GM21786 (cell line): Measurements from ENCODE around the gene PMEPA1.

Experiments
- ATAC-seq: cut with Tn5 transposase; IDR thresholded peaks from one replicate; pipeline ENCODE4 v1.9.1; 2021; ENCODE audit not compliant: unreplicated experiment

Gene PMEPA1

DNA sequence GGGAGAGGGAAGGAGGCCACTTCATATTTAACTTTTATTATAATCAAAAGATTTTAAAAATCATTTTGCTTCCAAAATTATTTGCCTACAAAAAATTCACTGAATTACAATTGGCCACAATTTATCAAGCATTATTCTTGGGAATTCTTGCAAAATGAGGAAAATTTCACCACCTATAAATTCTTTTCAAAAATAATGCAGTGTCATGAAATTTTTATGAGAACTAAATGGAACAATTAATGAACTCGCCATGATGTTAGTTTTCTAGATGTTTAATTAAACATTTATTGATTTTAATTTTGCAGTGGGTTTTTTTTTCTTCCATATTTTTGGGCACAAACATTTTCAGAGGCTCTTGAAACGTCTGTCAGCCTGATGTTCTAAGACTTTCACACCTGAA lies 83.8 kb downstream of the PMEPA1 start:
- ATAC-seq = no peak

DNA sequence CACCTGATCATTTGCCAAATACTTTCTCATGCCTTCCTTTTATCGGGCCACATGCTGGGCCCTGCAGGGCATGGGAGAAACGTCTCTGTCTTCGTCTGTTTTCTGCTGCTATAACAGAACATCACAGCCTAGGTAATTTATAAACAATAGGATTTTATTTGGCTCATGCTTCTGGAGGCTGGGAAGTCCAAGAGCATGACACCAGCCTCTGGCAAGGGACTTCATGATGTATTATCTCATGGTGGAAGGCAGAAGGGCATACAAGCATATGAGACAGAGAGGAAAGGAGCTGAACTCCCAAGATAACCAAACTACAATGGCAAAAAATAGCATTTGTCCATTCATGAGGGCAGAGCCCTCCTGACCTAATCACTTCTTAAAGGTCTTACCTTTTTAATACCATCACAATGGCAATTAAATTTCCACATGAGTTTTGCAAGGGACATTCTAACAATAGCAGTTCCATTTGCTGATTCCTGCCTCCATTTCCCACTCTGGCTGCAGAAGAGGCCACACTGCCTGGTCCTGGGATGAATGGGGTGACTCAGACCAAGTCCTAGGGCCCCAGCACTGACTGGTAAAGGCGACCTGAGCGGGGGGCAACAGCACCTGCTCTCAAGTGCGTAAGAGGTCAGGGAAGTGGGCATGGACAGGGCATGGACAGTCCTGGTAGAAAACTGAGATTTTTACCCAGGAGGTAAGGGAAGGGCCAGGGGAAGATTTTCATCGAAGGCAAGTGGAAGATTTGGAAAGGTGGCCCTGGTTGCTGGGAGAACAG lies 84.4 kb downstream of the PMEPA1 start:
- ATAC-seq = no peak

DNA sequence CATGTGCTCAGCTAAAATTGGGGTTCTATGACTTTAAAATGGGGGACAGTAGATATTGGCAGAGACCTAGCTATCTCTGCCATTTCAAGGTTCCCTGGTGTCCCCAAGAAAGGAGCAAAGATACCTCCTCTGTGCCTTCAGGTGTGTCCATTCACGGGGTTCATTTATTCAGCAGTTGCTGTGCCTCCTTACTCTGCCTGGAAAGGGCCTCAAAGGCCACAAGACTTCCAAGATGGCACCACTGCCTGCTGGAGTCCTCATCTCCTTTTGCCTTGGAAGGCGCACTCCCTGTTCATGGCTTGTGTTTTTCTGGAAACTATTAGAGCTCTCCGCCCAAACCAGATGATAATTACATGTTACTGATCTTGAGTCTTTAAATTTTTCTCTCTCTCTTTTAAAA lies 85.7 kb downstream of the PMEPA1 start:
- ATAC-seq = no peak

DNA sequence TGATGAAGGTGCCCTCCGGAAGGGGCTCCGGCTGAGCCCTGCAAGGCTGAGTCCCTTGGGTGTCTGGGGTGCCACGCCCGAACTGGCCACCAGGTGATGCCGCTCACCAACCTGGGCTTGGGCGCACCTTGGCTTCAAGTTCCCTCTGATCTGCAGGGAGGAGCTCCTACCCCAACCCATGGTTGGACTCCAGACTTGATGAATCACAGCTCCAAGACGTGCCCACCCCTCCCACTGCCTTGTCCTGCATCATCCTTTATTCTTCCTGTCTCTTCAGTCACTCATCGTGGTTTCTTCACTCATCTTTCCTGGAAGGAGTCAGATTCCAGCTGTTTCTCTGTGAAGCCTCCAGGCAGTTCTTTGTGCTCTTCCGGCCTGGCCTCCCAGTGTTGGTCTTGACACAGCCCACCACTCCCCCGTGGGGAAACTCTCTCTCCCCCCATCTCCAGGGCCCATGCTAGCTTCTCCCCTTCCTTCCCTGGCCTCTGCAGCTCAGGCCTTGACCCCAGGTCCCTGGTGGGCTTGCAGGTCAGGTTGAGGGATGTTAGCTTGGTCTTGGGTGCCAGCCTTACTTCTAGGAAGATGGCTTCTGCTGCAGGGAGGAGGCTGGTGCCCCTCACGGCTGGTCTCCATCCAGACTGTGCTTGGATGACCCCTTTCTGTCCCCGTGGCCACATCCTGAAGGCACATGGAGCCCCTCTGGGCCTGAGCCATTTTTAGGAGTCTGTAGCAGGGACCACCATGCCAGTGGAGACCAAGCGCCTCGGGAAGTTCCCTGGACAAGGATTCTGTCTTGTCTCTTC lies 87.0 kb downstream of the PMEPA1 start:
- ATAC-seq = no peak

DNA sequence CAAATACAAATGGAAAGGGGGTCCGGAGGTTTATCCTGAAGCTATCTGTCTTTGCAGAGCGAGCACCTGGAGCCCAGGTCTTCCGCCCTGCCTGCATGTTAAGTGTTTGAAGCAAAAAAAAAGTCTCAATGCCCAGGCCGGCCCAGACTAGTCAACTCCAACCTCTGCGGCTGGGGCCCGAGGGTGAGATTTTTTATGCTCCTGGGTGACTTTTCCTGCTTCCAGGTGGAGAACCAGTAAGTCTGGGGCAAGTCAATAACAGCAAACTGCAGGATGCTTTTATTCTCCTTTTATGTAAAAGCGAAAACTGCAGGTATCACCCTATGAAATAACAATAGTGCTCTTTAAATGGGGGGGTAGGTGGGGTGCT lies 87.6 kb downstream of the PMEPA1 start:
- no peak for ATAC-seq

DNA sequence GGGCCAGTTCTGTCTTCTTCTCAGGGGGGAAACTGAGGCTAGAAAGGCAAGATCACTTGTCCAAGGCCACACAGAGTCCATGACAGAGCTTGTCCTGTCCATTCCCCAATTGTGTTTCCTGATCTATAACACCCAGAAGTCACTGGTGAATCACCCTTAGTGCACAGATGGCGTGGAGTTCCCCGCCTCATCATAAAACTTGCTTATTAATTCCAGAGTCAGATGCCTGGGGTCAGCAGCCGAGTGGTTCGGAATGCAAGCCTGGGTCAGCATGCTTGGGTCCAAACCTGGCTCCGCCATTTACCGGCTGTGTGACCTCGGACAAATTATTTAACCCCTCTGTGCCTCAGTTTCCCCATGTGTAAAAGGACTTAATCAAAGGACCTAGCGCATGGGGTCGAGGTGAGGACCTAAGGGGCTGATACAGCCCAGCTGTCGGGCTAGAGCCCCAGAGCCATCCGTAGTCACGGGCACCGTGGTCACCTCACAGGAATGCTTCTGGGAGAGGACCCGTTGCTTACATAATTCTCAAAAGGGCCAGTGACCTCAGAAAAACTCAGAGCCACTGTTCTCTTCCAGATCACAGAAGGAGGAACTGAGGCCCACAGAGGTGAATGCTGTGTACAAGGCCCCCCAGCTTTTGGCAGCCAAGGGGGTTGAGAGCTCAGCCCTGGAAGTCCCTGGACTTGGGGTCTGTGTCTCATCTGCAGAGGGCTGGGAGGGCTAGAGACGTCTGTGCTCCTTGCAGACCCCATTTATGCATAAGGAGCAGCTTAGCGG lies 88.2 kb downstream of the PMEPA1 start:
- ATAC-seq = no peak

DNA sequence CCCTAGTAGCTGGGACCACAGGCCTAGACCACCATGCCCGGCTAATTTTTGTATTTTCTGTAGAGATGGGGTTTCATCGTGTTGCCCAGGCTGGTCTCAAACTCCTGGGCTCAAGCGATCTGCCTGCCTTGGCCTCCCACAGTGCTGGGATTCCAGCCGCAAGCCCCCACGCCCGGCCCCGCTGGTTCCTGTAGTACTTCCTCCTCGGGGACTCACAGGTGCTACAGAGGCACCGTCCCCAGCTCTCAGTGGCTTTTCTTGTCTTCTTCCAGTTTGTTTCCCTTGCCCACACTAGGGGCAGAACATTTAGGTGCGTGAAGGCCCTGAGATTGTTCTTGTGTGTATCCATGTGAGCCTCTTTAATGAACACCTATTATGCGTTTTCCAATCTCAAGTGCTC lies 88.8 kb downstream of the PMEPA1 start:
- no peak for ATAC-seq

DNA sequence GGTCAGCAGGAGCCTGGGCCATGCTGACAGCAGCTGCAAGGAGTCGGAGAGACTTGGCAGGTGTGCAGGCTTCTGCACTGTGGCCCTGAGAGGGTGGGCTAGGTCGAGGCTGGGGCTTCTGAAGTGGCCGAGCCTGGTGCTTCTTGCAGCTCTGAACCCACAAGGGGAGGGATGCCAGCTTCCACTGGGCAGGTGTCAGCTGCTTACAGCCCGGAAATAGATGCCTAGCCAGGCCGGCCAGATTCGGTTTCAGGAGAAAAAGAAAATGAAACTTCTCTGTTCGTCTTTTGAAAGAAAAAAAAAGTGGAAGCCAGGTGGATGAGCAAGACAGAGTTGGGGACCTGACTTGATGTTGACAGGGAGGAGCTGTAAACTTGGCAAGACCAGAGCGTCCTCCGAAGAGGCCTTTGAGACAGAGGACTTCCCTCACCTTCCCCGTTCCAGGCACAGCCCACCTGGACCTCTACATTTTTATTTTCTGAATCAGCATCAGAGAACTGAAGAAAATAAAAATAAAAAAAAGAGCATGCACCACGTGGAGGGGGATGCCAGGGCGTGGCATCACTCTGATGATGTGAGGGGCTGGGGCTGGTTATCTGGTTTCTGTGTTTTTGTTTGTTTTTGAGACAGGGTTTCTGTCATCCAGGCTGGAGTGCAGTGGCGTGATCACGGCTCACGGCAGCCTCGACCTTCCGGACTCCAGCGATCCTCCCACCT lies 89.4 kb downstream of the PMEPA1 start, which contains the start of gene ZBP1:
TSS of gene ZBP1 (minus strand) at position 153 of the 717 bp plus-strand sequence. CDS start at position 22, 131 bp downstream.
- ATAC-seq = peak; percentile 52

DNA sequence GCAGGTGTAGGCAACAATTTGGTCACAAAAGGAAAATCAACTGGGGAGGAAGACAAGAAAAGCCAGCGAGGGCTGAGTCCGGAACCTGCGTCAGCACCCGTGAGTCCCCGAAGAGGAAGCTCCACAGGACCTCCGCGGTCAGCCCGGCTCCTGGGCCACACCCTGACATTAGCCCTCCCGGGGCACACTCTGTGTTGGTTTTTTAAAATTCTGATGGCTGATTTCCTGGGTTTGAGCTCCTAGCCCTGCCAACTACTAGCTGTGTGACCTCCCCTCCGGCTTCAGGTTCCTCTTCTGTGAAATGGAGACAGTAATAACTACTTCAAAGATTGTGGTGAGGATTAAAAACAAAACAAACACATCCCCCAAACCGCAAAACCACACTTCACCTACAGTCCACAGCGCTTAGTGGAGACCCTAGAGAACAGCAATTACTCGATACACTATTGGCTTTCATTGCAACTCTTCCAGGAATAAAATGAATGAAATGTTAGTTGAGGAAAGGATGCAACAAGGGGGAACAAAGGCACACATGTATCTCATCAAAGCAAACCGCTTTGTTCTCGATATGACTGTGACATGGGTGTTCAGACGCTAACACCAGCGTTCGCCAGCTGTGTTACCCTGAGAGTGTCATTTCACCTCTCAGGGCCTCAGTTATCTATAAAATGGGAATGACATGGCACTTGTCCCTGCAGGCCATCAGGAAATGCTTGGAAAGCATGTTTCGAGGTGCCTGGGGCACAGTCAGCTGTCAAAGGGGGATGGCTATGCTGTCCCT lies 90.6 kb downstream of the PMEPA1 start:
- peak; percentile 52 for ATAC-seq

DNA sequence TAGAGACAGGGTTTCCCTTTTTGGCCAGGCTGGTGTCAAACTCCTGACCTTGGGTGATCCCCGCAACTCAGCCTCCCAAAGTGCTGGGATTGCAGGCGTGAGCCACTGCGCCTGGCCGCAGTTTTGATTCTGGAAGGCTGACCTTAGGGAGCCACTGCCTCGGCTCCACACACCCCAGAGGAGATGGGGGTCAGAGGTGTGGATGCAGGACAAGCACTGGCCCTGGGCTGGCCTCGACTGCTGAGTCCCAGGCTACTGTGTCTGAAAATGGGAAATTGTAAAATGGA lies 91.1 kb downstream of the PMEPA1 start:
- ATAC-seq = no peak

DNA sequence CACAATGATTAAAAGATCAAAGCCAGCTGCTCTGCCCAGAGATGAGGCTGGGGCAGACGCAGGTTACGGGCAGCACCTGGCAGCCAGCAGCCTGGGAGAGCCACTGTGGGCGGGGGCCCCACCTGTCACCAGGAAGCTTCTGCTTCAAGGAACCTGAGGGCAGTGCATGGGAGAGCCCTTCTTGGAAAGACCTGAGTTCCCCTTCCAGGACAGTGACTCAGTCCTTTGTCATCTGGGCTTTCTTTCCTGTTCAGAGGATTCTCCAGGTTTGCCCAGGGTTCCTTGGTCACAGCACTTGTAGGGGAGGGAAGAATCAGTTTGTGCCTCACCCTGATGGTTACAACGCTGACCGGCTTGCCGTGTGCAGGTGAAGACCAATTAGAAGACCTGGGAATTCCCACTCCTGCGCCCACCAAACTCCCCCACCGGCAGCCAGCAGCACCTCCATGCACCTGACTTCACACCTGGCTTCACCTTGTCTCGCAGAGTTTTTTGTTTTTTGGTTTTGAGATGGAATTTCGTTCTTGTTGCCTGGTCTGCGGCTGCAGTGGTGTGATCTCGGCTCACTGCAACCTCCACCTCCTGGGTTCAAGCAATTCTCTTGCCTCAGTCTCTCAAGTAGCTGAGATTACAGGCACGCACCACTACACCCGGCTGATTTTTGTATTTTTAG lies 91.6 kb downstream of the PMEPA1 start:
- ATAC-seq = no peak

DNA sequence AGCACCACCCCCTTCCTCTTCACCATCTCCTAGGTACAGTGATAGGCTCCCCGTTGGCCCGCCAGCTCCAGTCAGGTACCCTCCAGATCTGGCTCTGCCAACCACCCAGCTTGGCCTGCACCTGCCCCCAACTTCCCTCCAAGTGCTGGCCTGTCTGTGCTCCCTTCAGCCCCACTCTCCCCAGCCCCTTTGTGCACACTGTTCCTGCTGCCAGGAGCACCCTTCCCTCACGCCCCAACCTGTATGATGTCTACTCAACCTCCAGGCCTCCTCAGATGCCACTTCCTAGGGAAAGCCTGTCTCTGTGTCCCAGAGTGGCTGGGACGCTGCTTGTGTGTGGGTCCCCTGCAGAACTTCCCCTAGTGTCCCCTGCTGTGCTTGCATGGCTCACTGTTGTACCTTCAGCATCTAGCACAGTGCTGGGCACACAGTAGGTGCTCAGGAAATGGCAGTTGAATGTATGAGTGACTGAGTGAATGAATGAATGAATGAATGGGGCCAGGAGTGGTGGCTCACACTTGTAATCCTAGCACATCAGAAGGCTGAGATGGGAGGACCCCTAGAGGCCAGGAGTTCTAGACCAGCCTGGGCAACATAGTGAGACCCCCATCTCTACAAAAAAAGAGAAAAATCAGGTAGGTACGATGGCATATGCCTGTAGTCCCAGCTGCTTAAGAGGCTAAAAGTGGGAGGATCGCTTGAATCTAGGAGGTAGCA lies 92.6 kb downstream of the PMEPA1 start:
- no peak for ATAC-seq

DNA sequence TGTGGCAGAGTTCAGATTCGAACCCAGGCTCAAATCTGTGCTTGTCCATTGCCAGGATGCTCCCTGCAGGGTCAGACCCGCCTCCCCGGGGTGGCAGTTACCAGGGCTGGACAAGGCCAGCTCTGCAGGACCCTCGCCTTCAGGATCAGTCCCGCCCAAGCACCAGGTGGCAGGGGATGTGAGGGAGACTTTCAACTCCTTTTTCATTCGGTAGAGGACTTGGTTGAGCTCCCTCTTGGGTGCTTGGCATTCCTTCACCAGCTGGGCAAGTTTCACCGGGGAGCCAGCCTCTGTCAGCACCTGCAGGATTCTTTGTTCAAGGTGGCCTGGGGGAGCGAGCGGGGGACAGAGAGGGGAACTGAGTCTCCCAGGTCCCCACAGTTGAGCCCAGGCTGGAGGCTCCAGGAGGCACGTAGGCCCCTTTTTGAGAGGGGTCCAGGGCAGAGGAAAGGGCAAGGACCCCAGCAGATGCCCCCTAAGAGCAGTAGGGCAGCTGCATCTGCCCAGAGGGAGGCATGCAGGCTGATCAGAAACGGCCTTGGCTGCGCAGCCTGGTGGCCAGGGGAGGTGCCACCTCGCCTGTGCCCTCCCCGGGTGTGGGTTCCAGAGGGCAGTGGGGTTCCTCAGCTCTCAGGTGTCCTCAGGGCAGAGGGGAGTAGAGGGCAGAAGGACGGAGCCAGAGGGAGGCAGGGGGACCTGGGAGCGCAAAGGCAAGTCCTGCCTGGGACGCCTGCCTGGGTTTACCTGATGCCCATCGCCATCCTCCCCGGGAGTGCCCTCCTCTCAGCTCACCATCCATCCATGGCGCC lies 93.5 kb downstream of the PMEPA1 start:
- no peak for ATAC-seq

DNA sequence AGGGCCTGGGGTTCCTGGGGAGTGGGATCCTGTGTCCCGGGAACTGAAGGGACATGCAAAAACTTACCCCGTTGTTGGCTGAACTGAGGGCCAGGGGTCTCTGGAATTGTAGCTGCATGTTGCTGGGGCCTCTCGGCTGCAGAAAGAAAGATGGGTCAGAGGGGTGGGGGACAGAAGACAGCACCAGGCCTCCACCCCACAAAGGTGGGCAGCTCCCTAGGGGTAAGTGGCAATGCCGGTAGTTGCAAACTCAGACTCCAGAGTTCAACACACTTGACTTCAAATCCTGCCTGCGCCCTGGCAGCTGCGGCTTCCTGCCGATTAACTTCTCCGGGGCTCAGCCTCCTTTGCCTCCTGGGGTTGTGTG lies 94.4 kb downstream of the PMEPA1 start:
- ATAC-seq = no peak

DNA sequence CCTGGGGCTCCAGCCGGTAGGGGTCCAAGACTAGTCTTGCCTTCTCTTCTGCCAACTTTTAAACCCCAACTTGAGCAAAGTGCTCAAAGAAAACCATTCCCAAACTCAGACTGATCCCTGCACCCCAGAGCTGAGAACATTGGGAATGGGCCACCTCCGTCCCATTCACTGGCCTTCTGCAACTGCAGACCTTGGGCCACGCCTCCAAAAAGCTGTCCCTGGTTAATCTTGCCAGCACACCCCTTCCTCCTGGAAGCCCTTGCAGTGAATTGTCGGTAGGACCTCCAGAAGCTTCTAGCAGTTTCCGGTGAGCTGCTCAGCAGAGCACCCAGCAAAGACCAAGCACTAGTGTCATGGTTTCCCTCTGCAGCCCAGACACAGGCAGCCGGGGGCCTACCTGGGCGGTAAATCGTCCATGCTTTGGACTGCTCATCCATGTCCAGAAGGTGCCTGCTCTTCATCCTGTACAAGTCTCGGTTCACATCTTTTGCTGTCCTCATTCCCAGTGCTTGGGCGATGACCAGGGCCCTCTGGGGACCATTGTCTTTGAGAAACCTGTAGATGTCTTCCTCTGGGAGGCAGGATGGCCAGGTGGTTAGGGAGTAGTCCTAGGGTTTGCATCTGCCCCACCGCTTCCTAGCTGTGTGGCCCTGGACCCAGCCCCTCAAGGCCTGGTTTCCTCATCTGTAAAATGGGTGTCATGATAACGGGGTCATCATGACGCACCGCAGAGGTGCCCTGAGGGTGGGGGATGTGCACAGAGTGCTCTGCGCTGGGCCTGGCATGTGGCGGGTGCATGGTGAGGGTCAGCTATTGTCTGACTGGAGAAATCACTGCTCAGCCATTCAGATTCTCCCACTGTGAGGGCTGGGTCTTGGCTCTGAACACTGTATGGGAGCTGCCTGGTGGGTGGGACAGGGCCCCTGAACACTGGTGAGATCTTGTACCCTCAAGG lies 95.0 kb downstream of the PMEPA1 start:
- ATAC-seq = no peak

DNA sequence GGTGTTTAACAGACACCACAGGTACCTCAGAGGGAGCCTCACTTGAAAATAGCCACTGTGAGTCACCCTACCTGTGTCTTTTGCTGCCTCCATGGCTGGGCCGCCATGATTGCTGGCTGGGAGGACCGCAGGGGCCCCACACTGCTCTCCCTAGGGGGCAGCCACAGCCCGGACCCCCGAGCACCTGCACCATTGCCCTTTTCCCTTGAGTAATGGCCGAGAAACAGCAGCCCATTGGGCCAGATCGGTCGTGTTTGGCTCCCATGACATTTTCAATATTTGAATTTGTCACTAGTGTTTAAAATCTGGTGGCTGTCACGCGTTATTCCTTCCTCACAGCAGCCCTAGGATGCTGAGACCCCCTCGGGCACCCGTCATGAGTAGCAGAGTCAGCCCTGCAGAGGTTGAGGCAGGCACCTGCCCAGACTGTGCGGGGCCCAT lies 96.3 kb downstream of the PMEPA1 start:
- no peak for ATAC-seq

DNA sequence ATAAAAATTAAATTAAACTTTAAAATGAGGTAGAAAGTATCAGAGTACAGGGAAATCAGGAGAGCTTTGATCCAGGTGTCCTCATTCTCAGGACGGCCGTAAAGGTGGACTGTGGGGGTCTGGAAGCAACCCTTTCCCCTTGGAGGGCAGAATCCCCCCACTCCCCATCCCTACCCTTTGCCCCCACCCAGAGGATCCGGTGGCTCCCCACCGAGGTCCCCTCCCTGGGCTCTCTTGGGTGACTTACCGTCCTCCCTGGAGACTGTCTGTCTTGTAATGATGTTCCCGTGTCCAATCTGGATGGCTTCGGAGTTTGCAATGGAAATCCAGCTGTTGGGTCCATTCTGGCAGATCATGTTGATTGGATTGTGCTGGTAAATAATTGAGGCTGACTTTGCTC lies 96.9 kb downstream of the PMEPA1 start:
- ATAC-seq = no peak
